ENCODE results near the gene SUSD3.
A peak's percentile ranks its signal among the peaks of the same experiment; 100 is the strongest.

The SUSD3 gene

DNA sequence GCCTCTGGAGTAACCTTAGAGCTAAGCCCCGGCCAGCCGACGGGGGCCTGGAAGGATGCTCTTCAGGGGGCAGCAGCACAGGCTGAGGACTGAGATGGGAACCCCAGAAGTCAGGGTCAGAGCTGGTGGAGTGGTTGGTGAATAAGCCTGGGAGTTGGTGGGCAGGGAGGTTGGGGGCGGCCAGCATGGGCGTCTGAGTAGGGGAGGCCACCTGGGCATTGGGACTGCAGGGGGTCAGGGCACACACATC, 61.1 kb downstream of the SUSD3 start:
- H3K4me3 ChIP-seq (ENCODE audit: control insufficient read depth, low read depth, low read length), result no peak overlapping the region
- TF ChIP-seq, protein P1, sequence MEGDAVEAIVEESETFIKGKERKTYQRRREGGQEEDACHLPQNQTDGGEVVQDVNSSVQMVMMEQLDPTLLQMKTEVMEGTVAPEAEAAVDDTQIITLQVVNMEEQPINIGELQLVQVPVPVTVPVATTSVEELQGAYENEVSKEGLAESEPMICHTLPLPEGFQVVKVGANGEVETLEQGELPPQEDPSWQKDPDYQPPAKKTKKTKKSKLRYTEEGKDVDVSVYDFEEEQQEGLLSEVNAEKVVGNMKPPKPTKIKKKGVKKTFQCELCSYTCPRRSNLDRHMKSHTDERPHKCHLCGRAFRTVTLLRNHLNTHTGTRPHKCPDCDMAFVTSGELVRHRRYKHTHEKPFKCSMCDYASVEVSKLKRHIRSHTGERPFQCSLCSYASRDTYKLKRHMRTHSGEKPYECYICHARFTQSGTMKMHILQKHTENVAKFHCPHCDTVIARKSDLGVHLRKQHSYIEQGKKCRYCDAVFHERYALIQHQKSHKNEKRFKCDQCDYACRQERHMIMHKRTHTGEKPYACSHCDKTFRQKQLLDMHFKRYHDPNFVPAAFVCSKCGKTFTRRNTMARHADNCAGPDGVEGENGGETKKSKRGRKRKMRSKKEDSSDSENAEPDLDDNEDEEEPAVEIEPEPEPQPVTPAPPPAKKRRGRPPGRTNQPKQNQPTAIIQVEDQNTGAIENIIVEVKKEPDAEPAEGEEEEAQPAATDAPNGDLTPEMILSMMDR (conservative IDR thresholded peaks at IDR 0.05; ENCODE audit: control insufficient read depth, insufficient read depth, low read depth, low read length), result no peak
- DNase-seq (ENCODE audit: low read depth), result no peak

DNA sequence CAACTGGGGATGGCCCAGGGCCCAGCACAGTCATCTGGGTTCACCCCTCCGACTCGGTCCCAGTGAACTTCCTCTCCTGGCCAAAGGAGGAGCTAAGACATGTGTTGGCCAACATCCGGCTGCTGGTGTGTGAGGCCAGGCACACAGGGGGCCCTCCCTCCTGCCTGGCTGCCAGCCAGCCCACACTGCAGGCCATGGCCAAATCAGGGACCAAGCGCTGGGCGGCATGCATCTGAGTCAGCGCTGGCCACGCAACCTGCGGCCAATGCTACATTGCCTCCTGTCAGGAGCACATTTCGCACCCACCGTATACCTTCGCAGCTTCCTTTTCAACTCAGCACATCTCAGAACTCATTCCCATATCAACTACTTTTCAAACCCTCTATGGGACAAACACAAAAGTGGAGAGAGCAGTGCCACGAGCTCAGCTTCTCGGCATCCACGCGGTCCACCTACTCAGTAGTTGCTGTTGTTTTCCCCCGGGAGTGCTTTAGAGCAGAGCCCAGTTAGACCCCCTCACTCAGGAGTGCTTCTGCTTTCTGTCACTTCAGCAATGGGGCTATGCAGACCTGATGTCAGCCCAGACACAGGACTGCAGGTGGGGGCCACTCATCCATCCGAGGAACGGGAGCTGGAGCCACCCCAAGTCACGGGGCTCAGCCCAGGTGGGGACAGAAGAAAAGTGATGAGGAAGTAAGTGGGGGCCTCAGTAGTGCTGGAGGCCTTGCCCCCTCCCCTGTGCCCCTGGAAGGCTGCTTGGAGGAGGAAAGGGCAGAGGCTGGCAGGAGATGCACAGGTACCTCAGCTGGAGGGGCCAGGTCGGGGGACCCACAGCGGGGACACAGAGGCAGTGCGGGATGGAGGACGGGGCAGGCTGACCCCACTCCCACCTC, 61.7 kb downstream of the SUSD3 start:
- TF ChIP-seq, protein P1 (conservative IDR thresholded peaks at IDR 0.05; ENCODE audit: control insufficient read depth, insufficient read depth, low read depth, low read length), result peak; percentile 38
- DNase-seq (ENCODE audit: low read depth), result peak; percentile 94

DNA sequence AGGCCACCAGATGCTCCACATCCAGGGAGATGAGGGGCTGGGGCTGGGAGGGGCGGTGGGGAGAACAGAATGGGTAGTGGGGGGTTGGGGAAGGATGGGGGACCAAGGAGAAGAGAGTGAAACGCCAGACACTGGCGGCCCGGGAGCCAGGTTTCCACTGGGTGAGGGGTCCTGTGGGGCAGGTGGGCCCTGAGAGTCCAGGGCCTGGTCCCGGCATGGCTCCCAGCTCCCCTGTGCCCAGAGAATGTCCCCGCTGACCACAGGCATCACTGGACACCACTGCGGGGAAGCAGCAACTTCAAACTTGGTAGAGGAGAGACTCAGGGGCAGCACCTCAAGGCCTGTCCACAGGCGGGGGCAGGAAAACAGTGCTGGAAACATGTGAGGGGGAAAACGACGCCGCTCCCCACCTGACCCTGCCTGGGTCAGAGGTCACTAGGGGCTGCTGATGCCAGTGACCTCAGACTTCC, 62.4 kb downstream of the SUSD3 start:
- DNase-seq (ENCODE audit: low read depth), result no peak
- TF ChIP-seq, protein P1 (conservative IDR thresholded peaks at IDR 0.05; ENCODE audit: control insufficient read depth, insufficient read depth, low read depth, low read length), result no peak
- no peak overlapping the region for H3K4me3 ChIP-seq (ENCODE audit: control insufficient read depth, low read depth, low read length)

More for the DNA sequence above, 61.7 kb downstream of the SUSD3 start:
- H3K4me3 ChIP-seq (ENCODE audit: control insufficient read depth, low read depth, low read length), result no peak overlapping the region

DNA sequence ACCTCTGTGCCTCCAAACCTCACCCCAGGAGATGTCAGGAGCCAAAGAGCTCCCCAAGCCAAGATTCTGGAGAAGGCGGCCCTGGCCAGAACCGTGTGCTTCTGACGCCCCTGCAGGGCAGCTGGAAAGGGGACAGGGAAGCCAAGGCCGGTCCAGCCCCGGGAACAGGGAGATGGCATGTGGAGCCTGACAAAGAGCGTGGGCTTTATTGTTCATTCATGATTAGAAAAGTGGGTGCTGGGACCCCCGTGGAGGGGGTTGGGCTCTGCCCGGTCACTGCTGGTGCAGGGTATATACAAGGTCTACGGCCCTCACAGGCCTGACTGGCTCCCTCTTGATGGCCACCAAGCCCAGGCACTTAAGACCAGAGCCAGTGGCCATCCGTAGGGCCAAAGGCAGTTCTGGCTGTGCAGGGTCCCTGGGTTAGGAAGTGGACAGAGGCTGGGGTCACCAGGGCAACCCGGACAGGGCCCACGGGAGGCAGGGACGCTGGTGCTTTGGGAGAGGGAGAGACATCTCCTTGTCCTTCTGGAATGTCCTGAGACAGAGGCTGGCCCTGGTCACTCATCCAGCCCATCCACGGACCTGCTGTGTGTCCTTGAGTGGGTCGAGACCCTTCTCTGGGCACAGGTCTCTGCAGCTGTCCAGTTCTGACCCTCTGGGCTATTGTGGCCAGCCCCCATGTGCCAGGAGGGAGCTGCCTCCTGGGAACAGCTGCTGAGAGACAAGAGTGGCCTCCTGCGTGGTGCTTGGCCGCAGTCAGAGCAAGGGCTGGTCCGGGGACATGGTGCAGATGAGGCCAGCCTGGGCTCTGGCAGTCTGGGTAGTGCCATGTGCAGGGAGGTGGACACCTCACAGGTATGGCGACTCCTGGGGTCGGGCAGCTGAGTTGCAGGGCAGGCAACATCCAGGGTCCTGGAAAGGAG, 63.1 kb downstream of the SUSD3 start:
- TF ChIP-seq, protein P1 (conservative IDR thresholded peaks at IDR 0.05; ENCODE audit: control insufficient read depth, insufficient read depth, low read depth, low read length), result no peak
- no peak overlapping the region for H3K4me3 ChIP-seq (ENCODE audit: control insufficient read depth, low read depth, low read length)
- DNase-seq (ENCODE audit: low read depth), result no peak

DNA sequence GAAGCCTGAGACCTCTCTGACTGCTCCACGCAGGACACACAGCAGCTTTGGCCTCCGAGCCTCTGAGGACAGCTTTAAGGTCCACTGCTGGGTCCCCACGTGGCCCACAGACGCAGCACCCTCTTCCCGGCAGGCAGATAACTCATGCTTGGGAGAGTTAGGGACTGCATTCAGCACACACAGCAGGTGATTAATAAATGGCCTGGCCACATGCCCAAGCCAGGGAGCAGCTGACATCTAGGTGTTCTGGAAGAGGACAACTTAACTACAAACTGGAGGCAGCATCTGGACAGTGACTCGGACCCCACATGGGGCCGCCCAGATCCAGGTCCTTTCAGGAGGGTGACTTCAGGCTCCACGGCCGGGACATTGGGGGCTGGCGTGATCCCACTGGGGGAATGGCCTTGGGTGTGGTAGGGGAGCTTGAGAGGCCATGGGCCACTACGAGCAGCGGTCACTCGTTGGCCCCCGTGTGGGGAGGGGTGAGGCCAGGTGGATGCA, 64.3 kb downstream of the SUSD3 start:
- no peak overlapping the region for H3K4me3 ChIP-seq (ENCODE audit: control insufficient read depth, low read depth, low read length)
- TF ChIP-seq, protein P1 (conservative IDR thresholded peaks at IDR 0.05; ENCODE audit: control insufficient read depth, insufficient read depth, low read depth, low read length), result no peak
- no peak for DNase-seq (ENCODE audit: low read depth)

DNA sequence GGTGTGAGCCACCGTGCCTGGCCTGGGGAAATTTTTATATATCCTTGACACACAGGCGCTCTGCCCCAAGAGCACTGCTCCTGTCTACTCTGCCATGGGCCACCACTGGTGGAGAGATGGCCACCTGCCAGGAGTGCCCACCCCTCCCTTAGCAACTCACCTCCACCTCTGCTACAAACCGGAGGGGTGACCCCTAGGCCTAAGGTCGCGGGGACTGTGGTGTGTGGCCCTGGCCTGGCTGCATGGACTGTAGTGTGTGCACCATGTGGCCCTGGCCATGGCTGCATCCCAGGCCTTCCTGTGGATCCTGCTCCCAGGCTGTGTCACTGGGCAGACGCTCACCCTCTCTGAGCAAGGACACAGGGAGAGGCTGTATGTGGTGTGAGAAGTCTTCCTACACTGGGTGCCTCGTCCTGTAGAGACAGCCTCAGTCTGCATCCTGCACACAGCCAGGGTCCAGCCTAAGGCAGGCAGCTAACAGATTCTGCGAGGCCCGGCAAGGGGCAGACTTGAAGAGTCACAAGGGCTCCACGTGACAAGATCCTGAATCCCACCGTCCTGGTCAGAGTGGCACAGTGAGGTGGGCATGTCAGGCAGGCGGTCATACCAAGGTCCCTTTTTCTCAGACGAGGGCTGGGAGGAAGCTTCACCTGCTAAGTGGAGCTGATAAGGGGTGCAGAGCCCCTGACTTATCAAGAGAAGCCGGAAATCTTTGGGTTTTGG, 65.2 kb downstream of the SUSD3 start:
- H3K4me3 ChIP-seq (ENCODE audit: control insufficient read depth, low read depth, low read length), result no peak overlapping the region
- TF ChIP-seq, protein P1 (conservative IDR thresholded peaks at IDR 0.05; ENCODE audit: control insufficient read depth, insufficient read depth, low read depth, low read length), result no peak
- DNase-seq (ENCODE audit: low read depth), result no peak
